ENCODE measurements around the gene SHD.

DNA sequence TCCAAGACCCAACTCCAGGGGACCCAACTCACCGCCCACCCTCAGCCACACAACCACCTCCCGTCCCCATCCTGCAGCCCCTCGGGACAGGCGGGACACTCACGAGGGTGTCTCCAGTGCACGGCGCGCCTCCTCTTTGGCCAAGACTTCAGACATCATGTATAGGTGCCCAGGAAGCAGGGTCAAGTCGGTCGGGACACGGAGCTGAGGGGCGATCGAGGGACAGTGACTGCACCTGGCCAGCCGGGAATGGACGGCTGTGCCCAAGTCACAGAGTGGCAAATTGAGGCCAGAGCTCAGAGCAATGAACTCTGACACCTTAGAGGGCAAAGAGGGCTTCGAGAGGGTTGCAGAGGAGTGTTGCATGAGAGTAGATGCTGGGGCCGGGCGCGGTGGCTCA, 50.8 kb downstream of the SHD start:
- TF ChIP-seq, protein P1, sequence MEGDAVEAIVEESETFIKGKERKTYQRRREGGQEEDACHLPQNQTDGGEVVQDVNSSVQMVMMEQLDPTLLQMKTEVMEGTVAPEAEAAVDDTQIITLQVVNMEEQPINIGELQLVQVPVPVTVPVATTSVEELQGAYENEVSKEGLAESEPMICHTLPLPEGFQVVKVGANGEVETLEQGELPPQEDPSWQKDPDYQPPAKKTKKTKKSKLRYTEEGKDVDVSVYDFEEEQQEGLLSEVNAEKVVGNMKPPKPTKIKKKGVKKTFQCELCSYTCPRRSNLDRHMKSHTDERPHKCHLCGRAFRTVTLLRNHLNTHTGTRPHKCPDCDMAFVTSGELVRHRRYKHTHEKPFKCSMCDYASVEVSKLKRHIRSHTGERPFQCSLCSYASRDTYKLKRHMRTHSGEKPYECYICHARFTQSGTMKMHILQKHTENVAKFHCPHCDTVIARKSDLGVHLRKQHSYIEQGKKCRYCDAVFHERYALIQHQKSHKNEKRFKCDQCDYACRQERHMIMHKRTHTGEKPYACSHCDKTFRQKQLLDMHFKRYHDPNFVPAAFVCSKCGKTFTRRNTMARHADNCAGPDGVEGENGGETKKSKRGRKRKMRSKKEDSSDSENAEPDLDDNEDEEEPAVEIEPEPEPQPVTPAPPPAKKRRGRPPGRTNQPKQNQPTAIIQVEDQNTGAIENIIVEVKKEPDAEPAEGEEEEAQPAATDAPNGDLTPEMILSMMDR (IDR thresholded peaks at IDR 0.05): no peak
- no peak for TF ChIP-seq POLR2AphosphoS5 (IDR thresholded peaks at IDR 0.05)
- TF ChIP-seq POLR2A (IDR thresholded peaks at IDR 0.05): no peak
